GM12872 (cell line): ENCODE measurements around the gene TTLL7.

Experiments
- TF ChIP-seq, protein P1 (sequence below): IDR thresholded peaks from 3 replicates; pipeline ENCODE4 v1.5.1; 2011; ENCODE audit warnings: low read depth, mild to moderate bottlenecking, low read length, moderate library complexity; ENCODE audit not compliant: insufficient read depth

TTLL7 gene

DNA sequence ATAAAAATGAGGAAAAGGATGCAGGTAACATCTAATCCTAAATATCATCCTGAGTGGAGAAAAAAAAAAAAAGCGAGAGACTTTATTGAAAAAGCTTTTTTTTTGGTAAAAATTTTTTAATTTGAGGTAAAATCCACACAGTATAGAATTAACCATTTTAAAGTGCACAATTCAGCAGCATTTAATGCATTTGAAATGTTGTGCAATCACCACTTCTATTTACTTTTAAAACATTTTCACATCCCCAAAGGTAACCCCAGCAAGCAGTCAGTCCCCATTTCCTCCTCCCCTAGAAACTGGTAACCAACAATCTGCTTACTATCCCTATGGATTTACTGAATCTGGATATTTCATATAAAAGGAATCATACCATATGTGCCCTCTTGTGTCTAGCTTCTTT lies 166.7 kb downstream of the TTLL7 start:
- TF ChIP-seq, protein P1, sequence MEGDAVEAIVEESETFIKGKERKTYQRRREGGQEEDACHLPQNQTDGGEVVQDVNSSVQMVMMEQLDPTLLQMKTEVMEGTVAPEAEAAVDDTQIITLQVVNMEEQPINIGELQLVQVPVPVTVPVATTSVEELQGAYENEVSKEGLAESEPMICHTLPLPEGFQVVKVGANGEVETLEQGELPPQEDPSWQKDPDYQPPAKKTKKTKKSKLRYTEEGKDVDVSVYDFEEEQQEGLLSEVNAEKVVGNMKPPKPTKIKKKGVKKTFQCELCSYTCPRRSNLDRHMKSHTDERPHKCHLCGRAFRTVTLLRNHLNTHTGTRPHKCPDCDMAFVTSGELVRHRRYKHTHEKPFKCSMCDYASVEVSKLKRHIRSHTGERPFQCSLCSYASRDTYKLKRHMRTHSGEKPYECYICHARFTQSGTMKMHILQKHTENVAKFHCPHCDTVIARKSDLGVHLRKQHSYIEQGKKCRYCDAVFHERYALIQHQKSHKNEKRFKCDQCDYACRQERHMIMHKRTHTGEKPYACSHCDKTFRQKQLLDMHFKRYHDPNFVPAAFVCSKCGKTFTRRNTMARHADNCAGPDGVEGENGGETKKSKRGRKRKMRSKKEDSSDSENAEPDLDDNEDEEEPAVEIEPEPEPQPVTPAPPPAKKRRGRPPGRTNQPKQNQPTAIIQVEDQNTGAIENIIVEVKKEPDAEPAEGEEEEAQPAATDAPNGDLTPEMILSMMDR = no peak

DNA sequence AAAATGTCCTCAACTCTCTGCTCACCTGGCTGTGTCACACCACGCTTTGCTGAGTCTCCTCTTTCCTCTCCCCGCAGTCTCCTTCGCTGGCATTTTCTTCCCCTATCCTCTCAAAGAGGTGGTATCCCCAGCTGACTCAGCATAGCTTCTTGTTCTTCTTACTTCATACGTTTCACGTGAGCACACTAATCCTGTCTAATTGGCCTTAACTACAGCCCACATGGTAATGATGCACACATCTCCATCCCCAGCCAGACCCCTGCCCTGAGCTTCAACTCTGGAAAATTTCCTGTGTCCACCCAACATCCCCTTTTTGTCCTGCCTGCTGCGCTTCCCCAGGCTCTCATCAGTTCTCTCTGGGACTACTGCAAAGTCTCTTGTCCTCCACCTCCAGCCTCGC lies 169.8 kb downstream of the TTLL7 start:
- TF ChIP-seq, protein P1 = no peak

DNA sequence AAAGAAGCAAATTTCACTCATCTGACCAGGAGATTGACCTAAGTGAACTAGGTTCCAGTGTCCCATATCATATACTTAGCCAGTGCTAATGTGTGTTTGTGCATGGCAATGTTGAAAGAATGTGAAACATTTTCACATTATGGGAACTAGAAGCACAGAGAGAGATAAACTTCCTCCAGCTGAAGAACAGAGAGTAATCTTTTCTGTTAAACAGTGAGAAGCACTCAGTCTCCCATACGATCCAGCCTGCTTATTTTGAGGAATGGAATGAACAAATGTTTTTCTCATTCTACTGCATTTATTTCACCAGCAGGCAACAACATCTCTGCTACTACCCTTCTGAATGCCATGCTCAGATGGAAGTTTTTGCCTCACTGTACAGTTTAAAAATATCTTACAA lies 170.5 kb downstream of the TTLL7 start:
- TF ChIP-seq, protein P1 = no peak

DNA sequence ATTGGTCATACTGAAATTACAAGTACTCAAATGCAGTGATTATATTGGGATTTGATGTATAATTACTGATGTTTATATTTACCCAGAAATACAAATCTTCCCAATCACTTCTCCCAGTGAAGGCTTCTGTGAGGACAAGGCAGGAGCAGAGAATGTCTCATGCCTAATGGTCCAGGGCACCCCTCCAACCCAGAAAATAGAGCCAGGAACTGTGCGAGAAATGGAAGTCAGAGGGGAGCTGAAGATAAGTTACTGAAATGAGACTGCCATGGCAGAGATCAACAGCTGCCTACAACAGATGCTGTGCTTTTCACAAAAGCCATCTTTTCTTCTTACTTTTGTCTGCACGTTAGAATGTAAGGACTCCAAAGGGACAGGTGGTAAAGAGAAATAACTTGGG lies 171.2 kb downstream of the TTLL7 start:
- TF ChIP-seq, protein P1 = no peak

DNA sequence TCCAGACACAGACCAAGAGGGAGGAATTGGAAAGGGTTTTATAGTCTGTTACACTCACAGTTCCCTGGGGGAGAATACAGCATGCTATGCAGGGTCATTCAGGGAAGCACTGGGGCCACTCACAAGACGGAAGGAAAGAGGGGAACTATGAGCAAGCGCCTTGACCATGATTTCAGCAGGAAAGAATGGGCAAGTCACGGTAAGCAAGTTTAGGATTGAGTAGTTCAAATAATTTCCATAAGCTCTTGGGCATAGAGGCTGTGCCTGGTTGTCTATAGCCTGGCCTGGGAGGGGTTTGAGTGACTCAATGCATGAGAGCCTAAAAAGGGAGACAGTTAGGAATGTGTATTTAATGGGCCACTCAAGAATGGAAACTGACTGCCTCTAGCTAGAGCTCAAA lies 176.7 kb downstream of the TTLL7 start:
- TF ChIP-seq, protein P1 = no peak

DNA sequence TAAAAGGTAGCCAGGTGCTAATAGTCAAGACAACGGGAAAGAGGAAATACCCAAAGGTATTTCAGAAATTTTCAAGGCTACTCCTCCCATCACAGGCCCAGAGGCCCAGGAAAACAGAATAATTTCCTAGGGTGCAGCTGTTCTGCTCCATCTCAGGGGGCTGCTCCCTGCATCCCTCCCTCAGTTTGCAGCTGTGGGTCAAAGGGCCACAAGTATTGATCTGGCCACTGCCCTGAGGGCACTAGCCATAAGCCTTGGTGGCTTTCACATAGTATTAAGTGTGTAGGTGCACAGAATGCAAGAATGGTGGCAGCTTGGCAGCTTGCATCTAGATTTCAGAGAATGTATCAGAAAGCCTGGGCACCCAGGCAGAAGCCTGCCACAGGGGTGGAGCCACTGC lies 179.5 kb downstream of the TTLL7 start:
- TF ChIP-seq, protein P1 = no peak

DNA sequence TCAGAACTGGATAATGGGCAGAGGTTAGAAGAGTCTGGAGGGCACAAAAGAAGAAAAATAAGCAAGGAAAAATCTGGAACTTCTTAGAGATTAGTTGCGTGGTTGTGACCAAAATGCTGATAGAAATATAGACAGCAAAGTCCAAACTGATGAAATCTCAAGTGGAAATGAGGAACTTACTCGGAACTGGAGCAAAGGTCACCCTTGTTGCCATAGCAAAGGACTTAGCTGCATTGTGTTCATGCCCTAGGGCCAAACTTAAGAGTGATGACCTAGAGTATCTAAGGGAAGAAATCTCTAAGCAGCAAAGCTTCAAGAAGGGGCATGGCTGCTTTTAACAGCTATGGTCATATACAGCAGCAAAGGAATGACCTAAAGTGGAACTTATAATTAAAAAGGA lies 180.0 kb downstream of the TTLL7 start:
- TF ChIP-seq, protein P1 = no peak

DNA sequence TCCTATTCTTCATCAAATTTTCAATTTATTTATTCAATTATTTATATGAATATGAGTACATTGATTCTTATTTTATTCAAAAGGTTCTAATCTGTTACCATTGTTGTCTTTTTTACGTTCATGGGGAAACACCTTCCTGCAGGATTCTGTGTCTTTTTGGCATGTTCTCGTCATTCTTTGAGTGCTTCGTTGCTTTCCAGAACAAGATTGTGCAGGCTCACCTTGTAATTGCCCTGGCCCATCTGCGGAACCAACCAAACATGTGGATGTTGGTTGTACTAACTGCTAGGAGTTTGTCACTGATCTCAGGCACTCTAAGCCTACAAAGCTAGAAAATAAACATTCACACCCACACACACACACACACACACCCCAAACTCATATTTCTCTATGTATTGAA lies 182.1 kb downstream of the TTLL7 start:
- TF ChIP-seq, protein P1 = no peak
